Measurements from ENCODE around the gene BTG4.

The BTG4 gene

DNA sequence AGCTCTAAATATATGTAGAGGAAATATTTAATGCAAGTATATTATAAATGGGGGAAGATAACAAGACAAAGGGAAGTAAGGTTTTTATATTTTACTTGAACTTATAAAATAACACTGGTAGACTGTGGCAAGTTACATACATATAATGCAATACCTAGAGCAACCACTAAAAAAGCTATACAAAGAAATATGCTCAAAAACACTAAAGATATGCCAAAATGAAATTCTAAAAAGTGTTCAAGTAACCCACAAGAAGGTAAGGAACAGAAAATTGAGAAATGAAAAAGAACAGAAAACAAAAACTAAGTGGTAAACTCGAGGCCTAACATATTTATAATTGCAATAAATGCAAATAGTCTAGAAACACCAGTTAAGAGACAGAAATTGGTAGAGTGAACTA lies 32.5 kb downstream of the BTG4 start:
- Histone ChIP-seq H3K4me1 (ENCODE audit: low read length) (no peaks in the 10 kb centered on the region), H3K4me2 (ENCODE audit: low read length) (no peak overlapping the region), H3K27me3 (ENCODE audit: low read depth, low read length) (no peaks in the 10 kb centered on the region), H3K9me3 (ENCODE audit: insufficient read depth, low read length) (peaks cover 25% of the 10 kb centered on the region), H3K27ac (ENCODE audit: low read length) (no peak overlapping the region), H3K79me2 (ENCODE audit: low read length) (no peaks in the 10 kb centered on the region), H3K9ac (ENCODE audit: low read length) (no peak overlapping the region), H2AFZ (ENCODE audit: low read depth, low read length) (no peak overlapping the region), H3K4me3 (ENCODE audit: low read length) (no peak overlapping the region), H4K20me1 (ENCODE audit: insufficient read depth, low read length) (no peaks in the 10 kb centered on the region), H3K36me3 (replicated peaks; ENCODE audit: low read depth, low read length) (peaks cover 5% of the 10 kb centered on the region)
- no peak for TF ChIP-seq EZH2phosphoT487 (IDR thresholded peaks at IDR 0.05; ENCODE audit: low read depth)
- TF ChIP-seq, protein P1, sequence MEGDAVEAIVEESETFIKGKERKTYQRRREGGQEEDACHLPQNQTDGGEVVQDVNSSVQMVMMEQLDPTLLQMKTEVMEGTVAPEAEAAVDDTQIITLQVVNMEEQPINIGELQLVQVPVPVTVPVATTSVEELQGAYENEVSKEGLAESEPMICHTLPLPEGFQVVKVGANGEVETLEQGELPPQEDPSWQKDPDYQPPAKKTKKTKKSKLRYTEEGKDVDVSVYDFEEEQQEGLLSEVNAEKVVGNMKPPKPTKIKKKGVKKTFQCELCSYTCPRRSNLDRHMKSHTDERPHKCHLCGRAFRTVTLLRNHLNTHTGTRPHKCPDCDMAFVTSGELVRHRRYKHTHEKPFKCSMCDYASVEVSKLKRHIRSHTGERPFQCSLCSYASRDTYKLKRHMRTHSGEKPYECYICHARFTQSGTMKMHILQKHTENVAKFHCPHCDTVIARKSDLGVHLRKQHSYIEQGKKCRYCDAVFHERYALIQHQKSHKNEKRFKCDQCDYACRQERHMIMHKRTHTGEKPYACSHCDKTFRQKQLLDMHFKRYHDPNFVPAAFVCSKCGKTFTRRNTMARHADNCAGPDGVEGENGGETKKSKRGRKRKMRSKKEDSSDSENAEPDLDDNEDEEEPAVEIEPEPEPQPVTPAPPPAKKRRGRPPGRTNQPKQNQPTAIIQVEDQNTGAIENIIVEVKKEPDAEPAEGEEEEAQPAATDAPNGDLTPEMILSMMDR (IDR thresholded peaks at IDR 0.05; ENCODE audit: low read depth, low read length), result no peak

DNA sequence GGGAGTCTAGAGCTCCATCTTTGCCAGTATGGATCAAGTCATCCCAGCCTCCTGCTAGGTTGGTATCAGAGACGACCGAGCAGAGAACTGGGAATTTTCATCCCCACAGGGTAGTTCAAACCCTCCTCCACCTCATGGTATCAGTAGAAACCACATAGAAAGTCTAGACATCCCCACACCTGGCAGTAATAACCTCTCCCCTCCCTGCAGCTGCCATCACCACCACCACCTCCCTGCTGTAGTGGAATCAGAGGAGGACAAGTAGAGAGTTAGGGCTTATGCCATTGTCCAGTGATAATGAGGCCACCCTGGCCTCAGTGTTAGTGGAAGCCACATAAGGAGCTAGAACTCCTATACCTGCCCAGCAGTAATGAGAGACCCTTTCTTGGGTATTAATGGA lies 34.3 kb downstream of the BTG4 start:
- no peak overlapping the region for H3K27ac ChIP-seq (ENCODE audit: low read length)
- TF ChIP-seq, protein P1 (IDR thresholded peaks at IDR 0.05; ENCODE audit: low read depth, low read length), result no peak
- no peak for TF ChIP-seq EZH2phosphoT487 (IDR thresholded peaks at IDR 0.05; ENCODE audit: low read depth)
- no peak overlapping the region for H3K4me2 ChIP-seq (ENCODE audit: low read length)
- no peaks in the 10 kb centered on the region for H3K27me3 ChIP-seq (ENCODE audit: low read depth, low read length)
- no peaks in the 10 kb centered on the region for H3K79me2 ChIP-seq (ENCODE audit: low read length)
- peaks cover 2% of the 10 kb centered on the region for H3K36me3 ChIP-seq (replicated peaks; ENCODE audit: low read depth, low read length)
- H3K9ac ChIP-seq (ENCODE audit: low read length), result no peak overlapping the region
- no peak overlapping the region for H2AFZ ChIP-seq (ENCODE audit: low read depth, low read length)
- H3K4me3 ChIP-seq (ENCODE audit: low read length), result no peak overlapping the region
- no peaks in the 10 kb centered on the region for H4K20me1 ChIP-seq (ENCODE audit: insufficient read depth, low read length)
- H3K9me3 ChIP-seq (ENCODE audit: insufficient read depth, low read length), result peaks cover 9% of the 10 kb centered on the region
- H3K4me1 ChIP-seq (ENCODE audit: low read length), result no peaks in the 10 kb centered on the region

DNA sequence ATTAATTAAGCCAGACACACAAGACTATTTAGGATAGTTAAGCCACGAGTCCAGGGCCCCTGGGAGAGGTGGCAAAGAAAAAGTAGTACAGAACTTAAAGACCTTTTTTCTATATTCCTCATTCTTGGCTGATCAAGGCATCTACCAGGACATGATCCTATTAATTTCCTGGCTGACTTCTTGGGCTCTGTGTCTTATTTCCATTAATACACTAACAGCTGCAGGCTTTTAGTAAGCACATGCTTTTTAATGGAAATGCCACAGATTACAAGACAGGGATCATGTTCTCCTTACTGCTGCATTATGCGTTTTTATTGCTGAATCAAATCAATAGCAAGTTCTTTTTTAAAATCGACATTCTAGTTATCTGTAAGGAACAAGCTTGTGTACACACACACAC lies 35.2 kb downstream of the BTG4 start:
- Histone ChIP-seq H4K20me1 (ENCODE audit: insufficient read depth, low read length) (no peaks in the 10 kb centered on the region), H3K4me3 (ENCODE audit: low read length) (no peak overlapping the region), H3K9ac (ENCODE audit: low read length) (no peak overlapping the region), H2AFZ (ENCODE audit: low read depth, low read length) (no peak overlapping the region), H3K36me3 (replicated peaks; ENCODE audit: low read depth, low read length) (peaks cover 2% of the 10 kb centered on the region), H3K4me2 (ENCODE audit: low read length) (no peak overlapping the region), H3K79me2 (ENCODE audit: low read length) (no peaks in the 10 kb centered on the region), H3K9me3 (ENCODE audit: insufficient read depth, low read length) (no peaks in the 10 kb centered on the region), H3K27ac (ENCODE audit: low read length) (no peak overlapping the region), H3K27me3 (ENCODE audit: low read depth, low read length) (no peaks in the 10 kb centered on the region), H3K4me1 (ENCODE audit: low read length) (no peaks in the 10 kb centered on the region)
- TF ChIP-seq, protein P1 (IDR thresholded peaks at IDR 0.05; ENCODE audit: low read depth, low read length), result no peak
- TF ChIP-seq EZH2phosphoT487 (IDR thresholded peaks at IDR 0.05; ENCODE audit: low read depth), result no peak

DNA sequence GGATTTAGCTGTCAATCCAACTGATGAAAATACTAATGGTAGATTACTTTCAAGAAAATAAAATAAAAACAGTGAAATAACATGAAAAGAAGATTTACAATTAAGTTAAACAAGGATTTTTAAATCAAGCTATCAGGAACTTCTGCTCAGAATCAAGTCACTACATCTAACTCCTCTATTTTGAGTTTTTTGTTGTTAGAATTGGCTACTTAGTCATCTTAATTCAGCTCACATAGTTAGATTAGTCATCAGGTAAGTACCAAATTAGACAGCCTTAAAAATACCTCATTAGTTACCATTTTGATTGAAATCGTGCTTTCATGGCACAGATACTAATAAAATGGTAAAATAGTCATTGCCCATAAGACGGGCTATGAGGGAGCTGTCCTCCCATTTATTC lies 35.8 kb downstream of the BTG4 start:
- H2AFZ ChIP-seq (ENCODE audit: low read depth, low read length), result no peak overlapping the region
- H3K36me3 ChIP-seq (replicated peaks; ENCODE audit: low read depth, low read length), result no peaks in the 10 kb centered on the region
- no peaks in the 10 kb centered on the region for H3K79me2 ChIP-seq (ENCODE audit: low read length)

More for the DNA sequence above, 35.8 kb downstream of the BTG4 start:
- H3K27ac ChIP-seq (ENCODE audit: low read length), result no peak overlapping the region
- H3K27me3 ChIP-seq (ENCODE audit: low read depth, low read length), result no peaks in the 10 kb centered on the region
- H3K9ac ChIP-seq (ENCODE audit: low read length), result no peak overlapping the region
- no peak overlapping the region for H3K4me3 ChIP-seq (ENCODE audit: low read length)
- H3K4me2 ChIP-seq (ENCODE audit: low read length), result no peak overlapping the region
- H3K4me1 ChIP-seq (ENCODE audit: low read length), result no peaks in the 10 kb centered on the region
- H3K9me3 ChIP-seq (ENCODE audit: insufficient read depth, low read length), result no peaks in the 10 kb centered on the region
- TF ChIP-seq EZH2phosphoT487 (IDR thresholded peaks at IDR 0.05; ENCODE audit: low read depth), result no peak
- TF ChIP-seq, protein P1 (IDR thresholded peaks at IDR 0.05; ENCODE audit: low read depth, low read length), result no peak
- H4K20me1 ChIP-seq (ENCODE audit: insufficient read depth, low read length), result no peaks in the 10 kb centered on the region
